HEK293T (cell line): ENCODE results near the gene APP.

Experiments
- BHLHE40 ChIP-seq: fragments of 450-650 bp; IDR thresholded peaks from 2 replicates; pipeline ENCODE4 v1.6.1; 2016; ENCODE audit warnings: mild to moderate bottlenecking, moderate library complexity, borderline replicate concordance
- SUZ12 ChIP-seq: fragments of 450-650 bp; IDR thresholded peaks from 2 replicates; pipeline ENCODE4 v1.6.1; 2016; ENCODE audit warnings: mild to moderate bottlenecking

DNA sequence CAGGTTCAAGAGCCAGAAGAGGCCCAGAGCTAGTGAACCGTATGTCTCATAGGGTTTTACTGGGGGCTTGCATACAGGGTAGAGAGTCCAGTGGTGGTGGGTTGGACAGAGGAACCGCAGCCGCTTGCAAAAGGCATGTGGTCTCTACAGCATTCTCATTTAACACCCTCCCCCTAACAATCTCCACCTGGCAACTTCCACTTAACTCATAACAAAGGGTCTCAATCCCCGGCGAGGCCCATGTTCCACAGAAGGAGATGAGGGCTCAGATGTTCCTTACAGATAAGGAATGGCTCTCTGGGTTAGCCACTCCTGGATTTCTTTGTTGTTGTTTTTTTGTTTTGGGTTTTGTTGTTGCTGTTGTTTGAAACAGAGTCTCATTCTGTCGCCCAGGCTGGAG lies 106.1 kb downstream of the APP start:
- TF ChIP-seq SUZ12: no peak
- TF ChIP-seq BHLHE40: no peak
